PFSK-1 (cell line): Measurements from ENCODE around the gene DPYD.

Source experiments
- FOXP2 ChIP-seq: optimal IDR thresholded peaks from 2 replicates; pipeline ENCODE3; 2011; ENCODE audit warnings: borderline replicate concordance, control low read depth, inconsistent platforms; ENCODE audit not compliant: insufficient read depth; ENCODE audit errors: extremely low read length, extremely low read depth
- POLR2AphosphoS5 ChIP-seq: IDR thresholded peaks from 2 replicates; pipeline ENCODE4 v1.6.1; 2012; ENCODE audit warnings: low read depth, mild to moderate bottlenecking, control low read depth, low read length, moderate library complexity
- REST ChIP-seq, 2 experiments: IDR thresholded peaks; 2 replicates each; pipeline versions ENCODE4 v1.6.1 to v1.8.0; 2011 to 2012; ENCODE audit warnings: low read depth in 2 of 2, low read length in 2 of 2, control low read depth in 1 of 2, inconsistent platforms in 1 of 2, mild to moderate bottlenecking in 1 of 2, moderate library complexity in 1 of 2; ENCODE audit not compliant: insufficient read depth in 1 of 2
- SIN3A ChIP-seq: IDR thresholded peaks from 2 replicates; pipeline ENCODE4 v1.6.1; 2012; ENCODE audit warnings: mild to moderate bottlenecking, low read length, moderate library complexity, borderline replicate concordance; ENCODE audit not compliant: insufficient read depth
- TAF1 ChIP-seq: IDR thresholded peaks from 2 replicates; pipeline ENCODE4 v1.6.1; 2012; ENCODE audit warnings: low read length, control low read depth, borderline replicate concordance; ENCODE audit not compliant: insufficient read depth

Gene DPYD

GRCh38 chr1:97608272-97608671, 312.6 kb downstream of the DPYD start:
- TF ChIP-seq FOXP2, result no peak
- TF ChIP-seq TAF1, result no peak
- no peak for TF ChIP-seq SIN3A
- TF ChIP-seq POLR2AphosphoS5, result no peak
- TF ChIP-seq REST (IDR thresholded peaks at IDR 0.05; ENCODE audit: insufficient read depth in 1 of 2, low read depth in 2 of 2, low read length in 2 of 2), result no peak

- TF ChIP-seq POLR2AphosphoS5, result no peak
- no peak for TF ChIP-seq TAF1
- no peak for TF ChIP-seq FOXP2
- TF ChIP-seq REST (IDR thresholded peaks at IDR 0.05; ENCODE audit: insufficient read depth in 1 of 2, low read depth in 2 of 2, low read length in 2 of 2), result no peak
- TF ChIP-seq SIN3A, result no peak
These were observed 317.1 kb downstream of the DPYD start for GRCh38 chr1:97603776-97604175.

GRCh38 chr1:97603218-97603617, 317.6 kb downstream of the DPYD start:
- no peak for TF ChIP-seq SIN3A
- no peak for TF ChIP-seq FOXP2
- TF ChIP-seq REST (IDR thresholded peaks at IDR 0.05; ENCODE audit: insufficient read depth in 1 of 2, low read depth in 2 of 2, low read length in 2 of 2), result no peak
- no peak for TF ChIP-seq TAF1
- no peak for TF ChIP-seq POLR2AphosphoS5

GRCh38 chr1:97599447-97599846, 321.4 kb downstream of the DPYD start:
- no peak for TF ChIP-seq POLR2AphosphoS5
- no peak for TF ChIP-seq SIN3A
- TF ChIP-seq REST (IDR thresholded peaks at IDR 0.05; ENCODE audit: insufficient read depth in 1 of 2, low read depth in 2 of 2, low read length in 2 of 2), result no peak
- TF ChIP-seq TAF1, result no peak
- no peak for TF ChIP-seq FOXP2

- no peak for TF ChIP-seq REST (IDR thresholded peaks at IDR 0.05; ENCODE audit: insufficient read depth in 1 of 2, low read depth in 2 of 2, low read length in 2 of 2)
- TF ChIP-seq POLR2AphosphoS5, result no peak
- TF ChIP-seq FOXP2, result no peak
- TF ChIP-seq TAF1, result no peak
- TF ChIP-seq SIN3A, result no peak
These were observed 327.6 kb downstream of the DPYD start for GRCh38 chr1:97593192-97593591.
